Epithelial cell of prostate (primary cell): ENCODE results near the gene STEAP1.

Experiments
- DNase-seq: peaks from one replicate; pipeline ENCODE4 v3.0.0-alpha.2; 2011; ENCODE audit warnings: low read depth, low spot score
- H3K27ac ChIP-seq: fragments of 450-650 bp; 2 replicates; pipeline ENCODE4 v1.5.1; 2017; ENCODE audit warnings: mild to moderate bottlenecking

The STEAP1 gene

DNA sequence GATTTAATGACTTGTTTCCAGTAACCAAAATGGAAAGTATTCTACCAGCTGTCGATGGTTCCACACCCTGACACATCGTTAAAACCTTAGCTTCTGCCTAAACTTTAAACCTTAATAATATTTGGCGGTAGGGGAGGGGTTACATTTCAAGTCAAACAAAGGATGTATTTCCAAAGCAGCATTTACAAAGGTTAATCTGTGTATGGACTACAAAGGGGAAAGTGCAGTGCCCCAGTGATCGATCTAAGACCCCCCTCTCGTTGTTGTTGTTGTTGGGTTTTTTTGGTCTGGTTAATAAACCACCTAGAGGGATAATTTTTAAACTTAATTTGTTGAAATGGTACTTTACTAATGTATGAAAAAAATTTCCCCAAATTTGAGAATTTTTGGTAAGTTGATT lies 56.2 kb downstream of the STEAP1 start:
- H3K27ac ChIP-seq, result no peak overlapping the region
- DNase-seq, result no peak

GRCh38 chr7:90210981-90211380 lies 56.7 kb downstream of the STEAP1 start:
- H3K27ac ChIP-seq, result peak overlapping the region; percentile 42
- no peak for DNase-seq

DNA sequence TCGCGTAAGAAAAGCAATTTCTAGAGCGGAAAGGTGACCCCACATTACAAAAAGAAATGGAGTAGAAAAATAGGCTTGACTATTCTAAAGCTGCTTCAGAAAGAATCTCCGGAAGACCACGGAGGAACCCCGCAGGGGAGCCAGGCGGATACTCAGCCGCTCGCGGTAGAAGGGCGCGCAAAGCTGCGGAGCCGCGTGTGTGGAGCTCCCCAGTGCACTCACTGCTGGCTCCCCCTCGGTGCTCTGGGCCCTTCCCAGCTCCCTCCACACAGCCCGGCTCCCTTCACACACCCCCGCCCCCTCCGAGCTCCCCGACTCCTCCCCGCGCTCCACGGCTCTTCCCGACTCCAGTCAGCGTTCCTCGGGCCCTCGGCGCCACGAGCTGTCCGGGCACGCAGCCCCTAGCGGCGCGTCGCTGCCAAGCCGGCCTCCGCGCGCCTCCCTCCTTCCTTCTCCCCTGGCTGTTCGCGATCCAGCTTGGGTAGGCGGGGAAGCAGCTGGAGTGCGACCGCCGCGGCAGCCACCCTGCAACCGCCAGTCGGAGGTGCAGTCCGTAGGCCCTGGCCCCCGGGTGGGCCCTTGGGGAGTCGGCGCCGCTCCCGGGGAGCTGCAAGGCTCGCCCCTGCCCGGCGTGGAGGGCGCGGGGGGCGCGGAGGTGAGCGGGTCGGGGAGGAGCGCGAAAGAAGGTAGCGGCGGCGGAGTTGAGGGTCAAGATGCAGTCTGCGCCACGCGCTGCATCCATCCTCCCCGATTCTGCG lies 57.3 kb downstream of the STEAP1 start, which contains the start of gene STEAP2:
TSS of gene STEAP2 (plus strand) at position 350 of the 758 bp plus-strand sequence. CDS start 13,343 bp downstream, outside the sequence.
- DNase-seq, result peak; percentile 31
- peak within 1 kb of the TSS; percentile 42 for H3K27ac ChIP-seq

DNA sequence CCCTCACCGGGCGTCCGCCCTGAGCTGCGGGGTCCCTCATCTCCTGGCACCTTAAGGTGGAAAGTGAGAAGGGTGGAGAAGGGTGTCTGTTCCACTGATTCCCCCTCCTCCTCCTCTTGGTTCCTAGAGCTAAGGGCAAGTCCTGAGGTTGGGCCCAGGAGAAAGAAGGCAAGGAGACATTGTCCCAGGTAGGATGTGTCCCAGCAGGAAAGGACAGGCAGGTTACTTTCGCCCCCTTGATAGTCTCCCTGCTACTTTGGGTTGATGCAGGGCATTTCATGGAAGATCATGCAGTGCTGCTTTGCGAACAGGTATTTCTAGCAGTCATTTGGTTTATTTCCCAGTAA lies 57.9 kb downstream of the STEAP1 start:
- no peak for DNase-seq
- peak overlapping the region; percentile 42 for H3K27ac ChIP-seq

GRCh38 chr7:90213521-90213920 lies 59.3 kb downstream of the STEAP1 start:
- DNase-seq, result no peak
- H3K27ac ChIP-seq, result no peak overlapping the region
